Measurements from ENCODE around the gene LENEP.

DNA sequence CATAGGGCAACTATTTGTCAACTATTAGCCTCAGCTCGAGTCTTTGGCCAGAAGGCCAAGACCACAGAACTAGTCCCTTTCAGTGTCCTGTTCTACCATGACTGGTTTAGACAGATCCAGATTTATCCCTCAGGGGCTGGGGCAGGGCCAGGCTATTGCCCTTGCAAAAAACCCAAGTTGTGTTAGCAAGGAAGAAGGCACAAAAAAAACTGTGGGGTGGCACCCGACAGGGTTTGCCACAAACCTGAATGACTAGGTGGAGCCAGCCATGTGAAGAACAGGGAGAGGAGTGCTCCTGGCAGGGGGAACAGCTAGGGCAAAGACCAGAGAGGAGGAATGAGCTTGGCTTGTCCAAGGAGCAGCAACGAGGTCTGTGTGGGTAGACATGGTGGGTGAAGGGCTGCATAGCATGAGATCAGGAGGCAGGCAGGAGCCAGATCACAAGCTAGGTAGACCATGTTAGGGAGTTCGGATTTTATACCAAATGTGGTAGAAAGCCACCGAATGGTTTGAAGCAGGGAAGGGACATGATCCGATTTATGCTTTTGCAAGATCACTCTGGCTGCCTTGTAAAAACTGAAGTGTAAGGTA is 44.6 kb downstream of the LENEP start:
- TF ChIP-seq CTCF (IDR thresholded peaks at IDR 0.05; ENCODE audit: low read length) (no peak), EZH2phosphoT487 (IDR thresholded peaks at IDR 0.05; ENCODE audit: low read length) (no peak), EZH2 (optimal IDR thresholded peaks at IDR 0.05; ENCODE audit: low read depth, low read length) (no peak)
